HFF-Myc (cell line): ENCODE results near the gene CA5B.

Experiments
- DNase-seq: peaks from one replicate; pipeline ENCODE4 v3.0.0-alpha.2; 2011; ENCODE audit warnings: low read depth; ENCODE audit errors: extremely low read depth
- H3K4me3 ChIP-seq: replicated peaks from 2 replicates; pipeline ENCODE4 v1.5.1; 2011; ENCODE audit warnings: low read depth, mild to moderate bottlenecking, control low read depth, low read length
- TF ChIP-seq, protein P1 (sequence below): IDR thresholded peaks from 2 replicates; pipeline ENCODE4 v1.5.1; 2012; ENCODE audit warnings: mild to moderate bottlenecking, low read depth, low read length, control low read depth; ENCODE audit errors: missing control alignments

The CA5B gene

DNA sequence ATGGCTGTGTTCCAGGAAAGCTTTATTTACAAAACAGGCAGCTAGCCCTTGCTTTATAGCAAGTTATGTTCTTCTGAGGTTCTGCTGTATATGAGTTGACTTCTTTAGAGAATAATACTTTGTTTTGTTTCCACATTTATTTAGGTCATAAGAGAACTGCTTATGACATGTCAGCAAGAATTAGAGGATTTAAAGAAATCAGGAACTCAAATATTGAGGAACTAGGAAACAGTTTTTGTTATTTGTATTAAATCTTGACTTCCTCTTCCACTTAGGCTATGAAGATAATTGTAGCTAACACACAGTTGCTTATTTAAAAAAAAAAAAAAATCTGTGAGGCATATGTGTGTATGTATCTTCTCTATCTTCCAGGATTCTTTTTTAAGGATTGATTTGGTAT, 66.5 kb downstream of the CA5B start:
- TF ChIP-seq, protein P1, sequence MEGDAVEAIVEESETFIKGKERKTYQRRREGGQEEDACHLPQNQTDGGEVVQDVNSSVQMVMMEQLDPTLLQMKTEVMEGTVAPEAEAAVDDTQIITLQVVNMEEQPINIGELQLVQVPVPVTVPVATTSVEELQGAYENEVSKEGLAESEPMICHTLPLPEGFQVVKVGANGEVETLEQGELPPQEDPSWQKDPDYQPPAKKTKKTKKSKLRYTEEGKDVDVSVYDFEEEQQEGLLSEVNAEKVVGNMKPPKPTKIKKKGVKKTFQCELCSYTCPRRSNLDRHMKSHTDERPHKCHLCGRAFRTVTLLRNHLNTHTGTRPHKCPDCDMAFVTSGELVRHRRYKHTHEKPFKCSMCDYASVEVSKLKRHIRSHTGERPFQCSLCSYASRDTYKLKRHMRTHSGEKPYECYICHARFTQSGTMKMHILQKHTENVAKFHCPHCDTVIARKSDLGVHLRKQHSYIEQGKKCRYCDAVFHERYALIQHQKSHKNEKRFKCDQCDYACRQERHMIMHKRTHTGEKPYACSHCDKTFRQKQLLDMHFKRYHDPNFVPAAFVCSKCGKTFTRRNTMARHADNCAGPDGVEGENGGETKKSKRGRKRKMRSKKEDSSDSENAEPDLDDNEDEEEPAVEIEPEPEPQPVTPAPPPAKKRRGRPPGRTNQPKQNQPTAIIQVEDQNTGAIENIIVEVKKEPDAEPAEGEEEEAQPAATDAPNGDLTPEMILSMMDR = no peak
- H3K4me3 ChIP-seq = no peak overlapping the region
- DNase-seq = no peak

DNA sequence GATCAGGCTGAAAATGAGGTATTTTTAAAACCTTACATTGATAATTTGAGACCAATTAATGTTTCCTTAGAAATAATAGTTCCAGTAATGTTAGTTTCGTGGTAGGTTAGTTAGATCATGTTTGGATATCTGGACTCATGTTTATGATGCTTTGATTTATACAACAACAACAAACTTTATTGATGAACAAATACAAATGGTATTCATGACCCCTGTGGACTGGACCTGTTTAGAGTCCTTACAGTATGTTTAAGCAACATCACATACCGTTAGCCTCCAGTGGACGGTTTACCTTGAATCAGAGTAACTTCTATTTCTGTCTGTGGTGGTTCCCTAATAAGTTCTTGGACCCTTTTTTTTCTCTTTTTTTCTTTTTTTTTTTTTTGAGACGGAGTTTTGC, 70.2 kb downstream of the CA5B start:
- TF ChIP-seq, protein P1 = no peak
- H3K4me3 ChIP-seq = no peak overlapping the region
- no peak for DNase-seq

DNA sequence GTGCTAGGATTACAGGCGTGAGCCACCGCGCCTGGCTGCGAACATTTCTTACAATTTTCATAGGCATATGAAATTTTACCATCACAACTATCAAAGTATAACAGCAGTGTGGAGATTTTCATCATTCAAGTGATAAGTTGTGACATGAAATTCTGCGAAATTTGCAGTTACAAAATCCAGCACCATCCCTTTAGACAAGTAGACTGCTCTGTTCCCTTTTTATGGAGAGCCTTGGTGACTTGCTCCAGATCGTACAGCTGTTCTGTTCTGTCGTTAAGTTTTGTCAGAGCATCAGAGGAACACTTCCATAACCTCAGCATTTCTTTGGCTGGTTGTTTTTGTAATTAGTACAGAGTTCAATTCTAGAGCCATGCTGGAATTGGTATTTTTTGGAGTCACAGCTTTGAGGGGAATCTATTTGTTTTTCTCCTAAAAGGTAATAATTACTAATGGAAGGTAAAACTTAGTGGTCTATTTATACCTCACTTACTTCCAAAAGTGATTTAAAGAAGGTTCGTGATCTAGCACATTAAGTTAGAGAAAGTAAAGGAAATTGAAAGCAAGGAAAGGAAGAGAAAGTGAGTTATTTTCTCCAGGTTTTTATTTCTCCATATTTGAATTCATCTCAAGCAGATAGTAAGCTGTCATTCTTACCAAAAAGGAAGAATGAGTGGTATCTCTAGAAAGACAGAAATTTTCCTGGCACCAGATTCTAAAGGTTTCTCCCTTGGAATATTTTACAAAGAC, 74.3 kb downstream of the CA5B start:
- TF ChIP-seq, protein P1 = no peak

DNA sequence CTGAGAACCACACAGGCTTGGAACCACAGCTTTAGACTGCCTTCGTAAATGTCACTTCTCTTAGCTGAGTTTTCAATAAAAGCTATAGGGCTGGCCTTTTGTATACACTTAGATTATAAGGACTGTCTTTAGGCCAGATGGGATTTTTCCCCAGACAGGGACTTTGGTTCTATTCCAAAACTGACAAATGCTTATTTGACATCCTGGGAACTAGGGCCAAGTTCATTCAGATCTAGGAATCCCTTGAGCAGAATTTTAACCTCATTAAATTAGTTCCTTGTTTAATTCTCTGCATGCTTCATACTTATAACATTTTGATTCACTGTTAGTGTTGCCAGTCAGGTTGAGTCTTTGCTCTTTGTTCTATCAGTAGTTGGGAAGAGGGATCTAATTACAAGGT, 75.3 kb downstream of the CA5B start:
- TF ChIP-seq, protein P1 = no peak
- no peak for DNase-seq
- H3K4me3 ChIP-seq = no peak overlapping the region

More for the DNA sequence above, 74.3 kb downstream of the CA5B start:
- no peak overlapping the region for H3K4me3 ChIP-seq
- no peak for DNase-seq

DNA sequence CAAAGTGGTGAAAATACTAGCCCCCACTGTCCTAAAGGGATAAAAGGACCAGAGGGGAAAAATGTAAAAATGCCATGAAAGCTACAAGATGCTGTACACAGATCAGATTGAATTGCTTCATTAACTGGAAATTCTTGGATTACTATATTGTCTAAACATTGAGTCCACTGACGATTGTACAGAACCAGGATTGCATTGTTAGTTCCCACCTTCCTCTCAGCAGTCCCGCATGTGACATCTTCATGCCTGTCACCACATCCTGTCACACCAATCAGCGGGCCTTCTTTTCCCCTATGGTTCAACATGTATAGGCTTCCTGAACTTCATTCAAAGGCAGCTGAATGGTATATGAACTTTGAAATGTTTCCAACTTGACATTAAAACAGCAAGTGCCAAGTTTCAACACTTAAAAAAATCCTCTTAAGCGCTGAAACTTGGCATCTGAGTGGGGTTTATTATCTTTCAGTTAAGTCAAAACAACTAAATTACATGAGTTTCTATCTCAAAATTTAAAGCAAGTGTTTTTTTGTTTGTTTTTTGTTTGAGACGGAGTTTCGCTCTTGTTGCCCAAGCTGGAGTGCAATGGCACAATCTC, 76.8 kb downstream of the CA5B start:
- TF ChIP-seq, protein P1 = no peak
- H3K4me3 ChIP-seq = no peak overlapping the region
- DNase-seq = no peak

DNA sequence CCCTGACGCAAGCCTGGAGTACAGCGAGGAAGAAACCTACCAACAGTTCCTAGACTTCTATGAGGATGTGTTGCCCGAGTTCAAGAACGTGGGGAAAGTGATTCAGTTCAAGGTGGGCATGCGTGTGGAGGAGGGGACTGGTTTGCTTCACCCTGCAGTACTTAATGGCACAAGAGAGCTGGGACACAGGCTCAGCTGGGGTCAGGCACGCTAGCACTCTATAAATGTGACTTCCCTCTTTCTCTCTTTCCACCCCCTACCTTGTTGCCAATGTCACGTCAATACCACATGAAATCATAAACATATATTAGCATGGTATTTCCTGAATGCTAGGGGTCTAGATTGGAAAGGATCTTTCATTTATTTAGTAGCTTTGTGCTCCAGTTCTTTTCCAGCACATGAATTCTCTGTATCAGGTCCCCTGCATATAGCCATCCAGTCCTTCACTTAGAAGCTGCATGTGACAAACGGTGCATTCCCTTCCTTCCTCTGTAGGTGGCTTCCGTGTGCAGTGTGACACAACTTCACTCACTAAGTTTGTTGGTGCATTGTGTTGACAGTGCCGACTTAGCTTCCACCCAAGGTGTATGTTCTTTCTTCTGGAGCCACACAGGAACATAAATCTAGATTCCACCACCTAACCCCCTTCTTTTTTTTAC, 77.8 kb downstream of the CA5B start:
- no peak for DNase-seq
- TF ChIP-seq, protein P1 = peak; percentile 15
- H3K4me3 ChIP-seq = no peak overlapping the region
